ENCODE measurements around the gene OSER1.

DNA sequence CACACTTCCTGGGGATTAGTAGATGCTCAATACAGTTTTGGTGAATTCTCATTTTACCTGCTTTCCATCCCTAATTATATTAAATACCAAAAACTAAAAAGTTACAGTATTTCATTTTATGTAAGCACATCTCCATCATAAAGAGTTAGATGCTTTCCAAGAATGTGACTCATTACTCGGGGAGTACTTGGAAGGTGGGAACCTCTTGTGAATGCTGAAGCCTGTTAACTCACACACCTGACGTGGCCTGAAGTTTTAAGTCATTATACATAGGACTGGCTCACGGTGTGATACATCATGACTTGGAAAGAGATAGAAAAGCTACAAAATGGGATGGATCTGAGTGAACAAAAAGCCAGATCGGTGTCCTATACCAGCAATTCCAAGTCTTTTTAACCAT lies 2.2 kb upstream of the OSER1 start:
- TF ChIP-seq EP300 (IDR thresholded peaks at IDR 0.05), result no peak
- TF ChIP-seq POLR2A (IDR thresholded peaks at IDR 0.05; ENCODE audit: low read depth), result no peak

Measured in esophagus muscularis mucosa (tissue), 2 donors.